ENCODE data around the gene SLX4.
A peak's percentile ranks its signal among the peaks of the same experiment; 100 is the strongest.

The SLX4 gene

DNA sequence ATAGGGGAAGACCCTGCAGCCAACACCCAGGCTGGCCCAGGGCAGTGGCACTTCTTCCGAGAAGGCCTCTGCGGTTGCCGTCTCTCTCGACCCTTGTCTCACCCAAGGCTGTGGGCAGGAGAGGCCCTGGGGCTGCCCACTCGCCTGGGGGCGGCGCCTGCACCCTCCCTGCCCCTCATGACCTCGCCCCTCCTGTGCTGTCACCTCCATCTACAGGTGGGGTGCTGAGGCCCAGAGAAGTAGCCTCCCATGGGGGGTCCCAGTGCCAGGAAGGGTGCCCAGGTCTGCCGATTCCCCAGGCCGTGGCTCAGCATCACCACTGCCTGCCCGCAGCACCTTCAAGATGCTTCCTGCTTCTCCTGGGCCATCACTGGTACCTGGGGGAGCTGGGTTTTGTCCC, 35.2 kb downstream of the SLX4 start:
- DNase-seq (ENCODE audit: low read depth) = no peak
- TF ChIP-seq, protein P1, sequence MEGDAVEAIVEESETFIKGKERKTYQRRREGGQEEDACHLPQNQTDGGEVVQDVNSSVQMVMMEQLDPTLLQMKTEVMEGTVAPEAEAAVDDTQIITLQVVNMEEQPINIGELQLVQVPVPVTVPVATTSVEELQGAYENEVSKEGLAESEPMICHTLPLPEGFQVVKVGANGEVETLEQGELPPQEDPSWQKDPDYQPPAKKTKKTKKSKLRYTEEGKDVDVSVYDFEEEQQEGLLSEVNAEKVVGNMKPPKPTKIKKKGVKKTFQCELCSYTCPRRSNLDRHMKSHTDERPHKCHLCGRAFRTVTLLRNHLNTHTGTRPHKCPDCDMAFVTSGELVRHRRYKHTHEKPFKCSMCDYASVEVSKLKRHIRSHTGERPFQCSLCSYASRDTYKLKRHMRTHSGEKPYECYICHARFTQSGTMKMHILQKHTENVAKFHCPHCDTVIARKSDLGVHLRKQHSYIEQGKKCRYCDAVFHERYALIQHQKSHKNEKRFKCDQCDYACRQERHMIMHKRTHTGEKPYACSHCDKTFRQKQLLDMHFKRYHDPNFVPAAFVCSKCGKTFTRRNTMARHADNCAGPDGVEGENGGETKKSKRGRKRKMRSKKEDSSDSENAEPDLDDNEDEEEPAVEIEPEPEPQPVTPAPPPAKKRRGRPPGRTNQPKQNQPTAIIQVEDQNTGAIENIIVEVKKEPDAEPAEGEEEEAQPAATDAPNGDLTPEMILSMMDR (IDR thresholded peaks at IDR 0.05; ENCODE audit: low read depth, low read length, missing control alignments) = no peak
- H3K4me3 ChIP-seq (ENCODE audit: low read depth, low read length) = peak overlapping the region; percentile 76

DNA sequence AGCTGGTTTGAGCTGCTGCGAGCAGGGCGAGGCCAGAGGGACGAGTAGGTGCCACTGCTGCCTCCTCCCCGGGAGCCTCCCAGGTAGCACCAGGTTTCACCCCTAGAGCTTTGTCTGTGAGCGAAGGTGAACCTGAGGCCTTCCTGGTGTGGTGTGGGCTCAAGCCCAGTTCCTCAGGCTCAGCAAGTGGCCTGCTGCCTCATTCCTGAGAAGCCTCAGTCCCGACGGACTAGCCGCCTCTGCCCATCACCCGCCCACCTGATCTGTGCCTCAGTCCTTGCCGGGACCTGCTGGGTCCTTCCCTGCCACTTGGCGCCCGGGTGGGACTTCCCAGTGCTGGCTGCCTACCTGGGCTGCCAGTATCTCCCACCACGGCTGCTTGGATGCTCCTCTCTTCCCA, 35.9 kb downstream of the SLX4 start:
- no peak for DNase-seq (ENCODE audit: low read depth)
- H3K4me3 ChIP-seq (ENCODE audit: low read depth, low read length) = peak overlapping the region; percentile 76
- TF ChIP-seq, protein P1 (IDR thresholded peaks at IDR 0.05; ENCODE audit: low read depth, low read length, missing control alignments) = no peak

DNA sequence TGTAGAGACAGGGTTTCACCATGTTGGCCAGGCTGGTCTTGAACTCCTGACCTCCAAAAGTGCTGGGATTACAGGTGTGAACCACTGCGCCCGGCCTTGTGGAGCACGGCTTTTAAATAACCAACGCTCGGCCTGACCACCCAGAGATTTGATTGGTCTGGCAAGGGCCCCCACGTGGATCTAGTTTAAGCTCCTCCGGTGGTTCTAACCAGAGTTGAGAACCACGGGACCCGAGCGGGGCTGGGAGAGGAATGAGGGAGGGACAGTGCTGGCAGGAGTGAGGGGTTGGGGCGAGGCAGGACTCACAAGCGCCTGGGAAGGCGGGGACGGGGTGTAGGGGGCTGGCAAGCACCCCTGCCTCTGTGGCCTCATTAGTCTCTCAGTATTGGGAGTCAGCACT, 37.2 kb downstream of the SLX4 start:
- TF ChIP-seq, protein P1 (IDR thresholded peaks at IDR 0.05; ENCODE audit: low read depth, low read length, missing control alignments) = no peak

DNA sequence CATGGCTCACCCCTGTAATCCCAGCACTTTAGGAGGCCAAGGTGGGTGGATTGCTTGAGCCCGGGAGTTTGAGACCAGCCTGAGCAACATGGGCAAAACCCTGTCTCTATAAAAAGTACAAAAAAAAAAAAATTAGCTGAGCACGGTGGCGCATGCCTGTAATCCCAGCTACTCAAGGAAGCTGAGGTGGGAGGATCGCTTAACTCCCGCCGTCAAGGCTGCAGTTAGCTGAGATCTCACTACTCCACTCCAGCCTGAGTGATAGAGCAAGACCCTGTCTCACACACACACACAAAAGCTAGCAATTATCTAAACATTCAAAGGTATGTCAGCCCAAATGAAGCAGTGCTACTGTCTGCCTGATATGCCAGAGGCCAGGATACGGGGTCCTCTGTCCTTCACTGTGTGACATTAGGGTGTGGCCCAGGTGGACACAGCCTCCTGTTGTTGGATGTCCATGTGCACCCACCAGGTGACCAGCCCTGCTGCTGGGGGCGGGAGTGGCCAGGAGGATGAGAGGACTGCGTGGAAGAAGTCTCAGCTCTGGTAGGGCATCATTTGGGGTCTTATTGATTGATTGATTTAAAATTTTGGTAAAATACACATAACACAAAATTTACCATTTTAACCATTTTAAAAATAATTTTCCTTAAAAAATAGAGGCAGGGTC, 38.1 kb downstream of the SLX4 start:
- DNase-seq (ENCODE audit: low read depth) = no peak
- H3K4me3 ChIP-seq (ENCODE audit: low read depth, low read length) = no peak overlapping the region
- TF ChIP-seq, protein P1 (IDR thresholded peaks at IDR 0.05; ENCODE audit: low read depth, low read length, missing control alignments) = no peak

More for the DNA sequence above, 37.2 kb downstream of the SLX4 start:
- no peak overlapping the region for H3K4me3 ChIP-seq (ENCODE audit: low read depth, low read length)
- no peak for DNase-seq (ENCODE audit: low read depth)

DNA sequence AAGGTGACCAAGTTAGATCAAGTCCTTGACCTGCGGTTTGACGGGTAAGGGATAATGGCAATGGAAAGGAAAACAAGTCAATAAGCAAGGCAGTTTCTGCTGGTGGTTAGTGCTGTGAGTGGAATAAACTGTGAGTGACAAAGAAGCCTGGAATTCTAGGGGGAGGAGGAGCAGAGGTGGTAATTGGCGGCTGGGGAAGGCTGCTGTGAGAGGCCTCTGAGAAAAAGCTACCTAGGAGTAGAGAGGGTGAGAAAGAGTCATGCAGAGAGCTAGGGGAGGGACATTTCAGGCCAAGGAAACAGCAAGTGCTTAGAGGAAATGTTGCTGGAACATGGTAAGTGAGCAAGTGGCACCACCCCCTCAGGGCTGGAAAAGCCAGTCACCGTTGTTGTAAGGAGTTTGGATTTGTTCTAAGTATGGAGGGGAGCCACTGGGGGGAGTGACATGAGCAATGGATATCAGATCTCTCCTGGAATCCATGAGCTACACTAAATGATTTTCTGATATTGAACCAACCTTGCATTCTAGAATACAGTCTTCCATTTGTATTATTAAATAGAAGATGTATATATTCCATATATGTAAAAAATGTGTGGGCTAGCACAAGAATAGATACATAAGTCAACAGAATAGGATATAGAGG, 40.9 kb downstream of the SLX4 start:
- no peak overlapping the region for H3K4me3 ChIP-seq (ENCODE audit: low read depth, low read length)
- DNase-seq (ENCODE audit: low read depth) = no peak
- TF ChIP-seq, protein P1 (IDR thresholded peaks at IDR 0.05; ENCODE audit: low read depth, low read length, missing control alignments) = no peak

DNA sequence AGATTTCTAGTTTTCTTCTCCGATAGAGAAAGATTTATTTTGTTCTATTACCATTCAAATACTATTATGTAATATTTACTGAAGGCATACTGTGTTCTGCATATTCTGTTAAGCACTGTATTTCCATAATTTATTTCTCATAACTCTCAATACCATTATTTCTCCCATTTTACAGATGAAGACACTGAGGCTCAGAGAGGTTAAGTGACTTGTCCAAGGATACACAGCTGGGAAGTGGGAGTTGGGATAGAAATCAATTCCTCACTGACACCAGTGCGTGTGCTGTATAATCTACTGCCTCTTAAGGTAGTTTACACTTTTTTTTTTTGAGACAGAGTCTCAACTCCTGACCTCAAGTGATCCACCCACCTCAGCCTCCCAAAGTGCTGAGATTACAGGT, 41.6 kb downstream of the SLX4 start:
- no peak for DNase-seq (ENCODE audit: low read depth)
- TF ChIP-seq, protein P1 (IDR thresholded peaks at IDR 0.05; ENCODE audit: low read depth, low read length, missing control alignments) = no peak
- H3K4me3 ChIP-seq (ENCODE audit: low read depth, low read length) = no peak overlapping the region

DNA sequence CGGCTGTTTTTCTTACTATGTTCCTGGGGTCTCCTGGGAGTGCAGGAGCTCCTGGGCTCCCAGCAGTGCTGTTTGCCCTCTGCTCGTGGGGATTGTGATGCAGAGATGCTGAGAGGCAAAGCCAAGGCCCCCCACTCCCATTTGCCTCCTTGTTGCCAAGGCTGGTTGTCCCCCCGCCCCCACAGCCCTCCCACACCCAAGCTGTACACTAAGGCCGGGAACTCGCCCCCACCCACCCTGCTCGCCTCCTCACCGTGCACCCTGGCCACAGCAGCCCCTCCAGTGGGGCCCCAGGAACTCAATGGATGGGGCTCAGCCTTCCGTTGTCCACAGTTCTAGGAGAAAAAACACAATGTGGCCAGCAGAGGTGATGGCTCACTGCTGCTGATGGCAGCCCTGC, 44.4 kb downstream of the SLX4 start:
- TF ChIP-seq, protein P1 (IDR thresholded peaks at IDR 0.05; ENCODE audit: low read depth, low read length, missing control alignments) = no peak
- no peak for DNase-seq (ENCODE audit: low read depth)

More for the DNA sequence above, 44.4 kb downstream of the SLX4 start:
- no peak overlapping the region for H3K4me3 ChIP-seq (ENCODE audit: low read depth, low read length)

Data from GM12864 (cell line).